ENCODE results near the gene TSPYL1.
"Not testable (repeated sequence)": the region's sequence is repeated elsewhere in the genome, so short reads cannot be mapped to it uniquely, and the experiment has no call there.

TSPYL1 gene

DNA sequence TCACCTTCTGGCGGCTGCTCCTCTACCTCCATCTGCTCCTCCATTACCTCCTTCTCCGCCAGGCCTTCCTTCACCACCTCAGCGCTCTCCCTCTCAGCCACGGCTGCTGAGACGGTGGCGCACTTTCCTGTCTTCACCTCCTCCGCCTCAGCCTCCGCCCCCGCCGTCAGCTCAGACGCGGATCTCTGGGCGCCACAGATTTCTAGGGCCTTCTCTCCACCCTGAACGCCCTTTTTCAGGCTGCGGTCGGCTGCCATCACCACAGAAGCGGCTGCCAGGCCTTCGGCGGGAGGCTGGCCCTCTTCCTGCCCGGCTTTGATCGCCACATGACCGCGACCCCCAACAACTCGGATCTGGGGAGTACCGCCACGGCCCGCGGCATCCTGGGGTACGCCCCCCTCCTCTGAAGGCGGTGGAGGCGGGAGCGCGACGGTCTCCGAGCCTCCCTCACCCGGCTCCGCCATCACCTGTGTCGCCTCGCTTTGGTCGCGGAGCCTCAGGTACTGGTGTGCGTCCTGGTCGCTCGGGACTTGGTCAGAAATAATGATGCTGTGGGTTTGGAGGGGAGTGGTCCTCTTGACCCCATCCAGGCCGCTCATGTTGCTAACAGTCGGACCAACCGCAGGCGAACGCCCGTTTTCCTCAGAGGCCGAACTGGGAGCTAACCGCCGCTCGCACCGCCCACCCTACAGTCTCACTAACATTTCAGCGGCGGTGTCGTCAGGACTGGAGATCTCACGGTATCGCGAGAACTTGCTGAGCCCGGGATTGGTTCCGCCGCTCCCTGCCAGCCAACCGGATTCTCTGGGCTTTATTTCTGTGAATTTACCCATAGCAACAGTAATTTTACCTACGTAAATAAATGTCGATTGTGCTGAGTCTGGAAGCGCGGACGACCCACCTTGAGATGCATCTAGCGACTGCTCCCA is at the start of gene TSPYL1:
TSS of gene TSPYL1 (minus strand) at position 699 of the 929 bp plus-strand sequence. CDS start at position 599, 100 bp downstream.
- DNase-seq, result peak; percentile 99

DNA sequence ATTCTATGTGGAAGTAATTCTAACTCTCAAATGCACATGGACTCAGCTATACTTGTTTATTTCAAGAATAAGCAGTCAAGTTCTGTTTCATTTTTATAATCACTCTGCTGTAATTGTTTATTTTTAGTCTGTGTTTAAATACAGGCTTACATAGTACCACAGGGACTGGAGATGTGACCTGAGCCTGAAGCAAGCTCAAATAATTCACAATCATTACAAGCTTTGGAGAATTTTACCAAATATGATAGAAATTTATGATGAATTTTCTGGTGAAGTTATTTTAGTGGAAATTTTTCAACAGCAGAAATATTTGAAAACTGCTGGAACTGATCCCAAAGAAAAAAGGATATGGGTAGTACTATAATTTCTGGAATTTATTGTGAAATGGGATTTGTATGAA is 49.4 kb upstream of the TSPYL1 start:
- no peak for DNase-seq

DNA sequence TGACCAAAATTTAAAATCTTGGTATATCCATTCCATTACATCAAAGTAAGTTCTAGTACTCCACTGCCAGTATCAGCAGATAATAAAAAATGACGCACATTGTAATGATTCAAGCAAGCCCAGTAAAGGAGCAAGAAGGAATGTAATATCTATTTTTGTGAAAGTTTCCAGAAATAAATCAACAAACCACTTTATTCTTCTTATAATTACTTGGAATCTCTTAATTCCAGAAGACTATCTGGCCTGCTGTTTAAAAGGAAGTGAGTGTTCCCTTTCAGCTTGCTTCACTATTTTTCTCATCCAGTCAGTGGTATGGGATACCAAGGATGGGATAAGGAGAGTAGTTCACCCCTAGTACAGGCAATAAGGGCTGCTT is 48.8 kb upstream of the TSPYL1 start:
- DNase-seq, result no peak

DNA sequence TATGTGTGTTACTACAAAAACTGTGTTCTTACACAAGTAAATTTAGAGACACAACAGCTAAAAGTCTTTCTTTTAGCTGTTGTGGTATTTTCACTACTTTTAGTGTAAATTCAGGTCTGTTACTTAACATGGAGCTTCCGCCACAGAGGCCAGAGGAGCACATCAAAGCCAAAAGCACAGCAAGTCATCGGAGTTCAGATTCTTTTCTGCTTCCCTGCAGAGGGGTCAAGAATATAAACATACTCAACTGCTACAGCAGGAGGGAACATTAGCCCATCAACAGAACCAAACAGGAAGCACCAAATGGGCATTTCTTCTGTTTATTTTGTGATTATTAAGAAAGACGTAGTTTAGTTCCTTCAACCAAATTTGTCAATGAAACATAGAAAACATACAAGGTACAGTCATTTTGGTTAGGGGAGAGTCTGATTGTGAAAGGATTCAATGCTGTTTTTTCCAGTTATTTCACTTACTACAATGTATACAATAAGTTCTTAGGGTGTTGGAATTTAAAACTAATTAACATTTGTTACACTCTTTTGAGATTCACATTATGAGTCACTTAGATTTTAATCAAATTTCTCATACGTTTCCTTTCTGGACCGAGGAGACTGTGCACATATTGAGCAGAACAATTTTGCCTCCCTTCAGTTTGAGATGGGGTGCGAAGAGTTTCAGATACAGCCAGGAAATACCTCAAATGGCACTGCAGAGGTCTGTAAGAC is 48.2 kb upstream of the TSPYL1 start:
- DNase-seq, result no peak

DNA sequence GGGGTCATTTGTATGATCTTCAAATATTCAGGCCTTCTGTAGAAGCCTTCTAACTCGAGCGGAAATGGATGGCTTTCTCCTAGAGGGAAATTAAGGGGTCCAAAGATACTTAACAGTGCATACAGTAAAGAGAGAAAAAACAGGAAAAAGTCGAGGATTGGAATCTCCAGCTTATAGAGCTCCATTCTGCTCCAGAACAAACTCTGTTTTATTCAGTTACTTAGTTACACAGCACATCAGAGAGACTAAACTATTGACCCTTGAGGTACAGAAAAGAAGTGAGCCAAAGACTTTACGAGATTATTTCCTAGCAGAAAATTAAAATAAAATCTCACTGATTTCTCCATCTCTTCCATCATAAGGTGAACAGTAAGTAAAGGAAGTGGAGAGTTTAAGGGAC is 47.3 kb upstream of the TSPYL1 start:
- no peak for DNase-seq

DNA sequence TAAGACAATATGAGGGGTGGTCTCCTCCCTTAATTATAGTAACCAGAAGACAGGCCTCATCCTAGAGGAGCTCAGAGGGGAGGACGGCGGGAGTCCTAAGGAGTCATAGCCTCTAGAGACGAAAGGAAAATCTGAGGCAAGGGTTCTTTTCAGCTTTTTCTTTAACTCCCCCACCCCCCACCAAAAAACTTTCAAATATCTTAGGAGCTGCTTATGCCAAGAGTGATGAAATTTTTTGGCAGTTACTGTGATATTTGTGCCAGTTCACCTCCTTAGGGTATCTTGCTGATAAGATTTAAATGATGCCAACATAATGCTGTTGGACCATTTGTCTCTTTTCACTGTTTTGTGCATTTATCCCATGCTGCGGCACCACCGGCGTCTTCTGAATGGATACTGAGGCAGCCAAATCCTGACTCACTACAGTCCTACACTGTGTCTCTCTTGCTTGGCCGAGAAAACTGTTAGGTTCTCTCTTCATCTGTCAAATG is 46.5 kb upstream of the TSPYL1 start:
- no peak for DNase-seq

DNA sequence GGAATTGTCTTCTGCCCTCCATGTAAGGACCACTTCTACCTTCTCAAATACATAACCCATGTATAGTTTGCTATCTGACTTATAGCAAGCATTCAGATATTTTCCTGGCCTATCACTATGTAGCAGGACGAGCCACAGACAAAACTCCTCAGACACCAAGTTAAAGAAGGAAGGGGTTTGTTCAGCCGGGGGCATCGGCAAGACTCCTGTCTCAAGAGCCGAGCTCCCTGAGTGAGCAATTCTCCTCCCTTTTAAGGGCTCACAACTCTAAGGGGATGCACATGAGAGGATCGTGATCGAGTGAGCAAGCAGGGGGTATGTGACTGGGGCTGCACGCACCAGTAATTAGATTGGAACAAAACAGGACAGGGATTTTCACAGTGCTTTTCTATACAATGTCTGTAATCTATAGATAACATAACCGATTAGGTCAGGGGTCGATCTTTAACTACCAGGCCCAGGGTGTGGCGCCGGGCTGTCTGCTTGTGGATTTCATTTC is 46.0 kb upstream of the TSPYL1 start:
- DNase-seq, result not testable (repeated sequence)

DNA sequence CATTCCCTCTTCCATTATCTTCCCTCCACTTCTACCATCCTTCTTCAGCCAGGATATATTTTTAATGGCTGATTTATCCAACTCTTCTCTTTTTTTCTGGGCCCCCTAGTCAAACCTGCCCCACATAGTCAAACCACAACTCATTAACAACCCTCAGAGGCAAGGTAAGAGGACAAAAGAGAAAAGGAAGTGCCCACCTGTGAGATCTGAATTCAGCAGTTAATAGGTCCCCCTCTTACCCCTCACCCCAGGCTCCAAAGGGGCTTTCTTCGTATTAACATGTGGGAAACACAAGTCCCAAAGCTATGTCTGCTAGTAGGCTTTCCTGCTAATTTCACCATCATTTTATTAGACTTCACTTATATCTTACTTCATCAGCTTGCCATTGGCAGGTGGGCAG is 44.1 kb upstream of the TSPYL1 start:
- no peak for DNase-seq

DNA sequence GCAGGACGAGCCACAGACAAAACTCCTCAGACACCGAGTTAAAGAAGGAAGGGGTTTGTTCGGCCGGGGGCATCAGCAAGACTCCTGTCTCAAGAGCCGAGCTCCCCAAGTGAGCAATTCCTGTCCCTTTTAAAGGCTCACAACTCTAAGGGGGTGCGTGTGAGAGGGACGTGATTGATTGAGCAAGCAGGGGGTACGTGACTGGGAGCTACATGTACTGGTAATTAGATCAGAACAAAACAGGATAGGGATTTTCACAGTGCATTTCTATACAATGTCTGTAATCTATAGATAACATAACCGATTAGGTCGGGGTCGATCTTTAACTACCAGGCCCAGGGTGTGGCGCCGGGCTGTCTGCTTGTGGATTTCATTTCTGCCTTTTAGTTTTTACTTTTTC is 42.2 kb upstream of the TSPYL1 start:
- DNase-seq, result not testable (repeated sequence)

DNA sequence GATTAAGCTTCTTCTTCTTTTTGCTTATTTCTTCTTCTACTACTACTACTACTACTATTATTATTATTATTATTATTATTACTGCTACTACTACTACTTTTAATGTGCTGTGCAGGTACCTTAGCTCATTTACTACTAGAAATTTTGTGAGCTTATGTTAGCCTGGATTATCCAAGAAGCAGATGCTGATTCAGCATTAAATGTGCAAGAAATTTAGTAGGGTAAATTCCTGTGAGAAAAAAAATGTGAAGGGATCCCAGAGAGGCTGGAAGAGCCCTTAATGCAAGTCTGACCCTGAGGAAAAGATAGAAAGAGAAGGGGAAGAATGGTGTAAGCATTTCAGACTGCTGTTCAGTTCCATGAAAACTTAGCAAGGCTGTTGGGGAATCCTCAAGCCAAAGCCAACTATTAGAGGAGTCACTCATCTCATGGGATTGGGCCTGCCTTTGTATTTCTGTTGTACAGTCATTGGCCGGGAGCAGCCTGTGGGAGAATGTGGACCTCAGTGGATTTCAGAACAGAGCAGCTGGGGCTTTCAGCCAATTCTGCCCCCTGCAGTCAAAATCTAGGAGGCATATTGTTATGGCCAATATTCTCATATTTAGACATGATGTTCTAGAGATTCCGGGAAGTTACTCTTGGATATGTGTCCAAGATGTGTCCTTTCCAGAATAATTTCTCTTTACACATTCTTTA is 37.2 kb upstream of the TSPYL1 start:
- no peak for DNase-seq

DNA sequence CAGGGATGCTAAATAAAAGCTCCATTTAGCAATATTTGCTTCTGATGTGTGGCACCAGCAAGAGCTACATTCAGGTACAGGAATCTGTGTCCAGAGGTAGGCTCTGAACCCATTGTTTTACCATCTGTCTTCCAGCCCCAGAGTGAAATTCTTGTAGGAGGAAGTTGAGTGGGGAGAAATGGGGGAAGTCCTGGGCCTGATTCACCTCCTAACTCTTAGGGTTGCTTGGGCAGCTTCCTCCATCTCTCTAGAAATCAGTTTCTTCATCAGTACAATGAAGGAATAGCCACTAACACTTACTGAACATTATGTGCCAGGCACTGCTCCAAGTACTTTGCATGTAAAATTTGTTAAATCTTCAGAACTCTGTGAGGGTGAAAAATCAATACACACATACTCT is 35.1 kb upstream of the TSPYL1 start:
- DNase-seq, result no peak

DNA sequence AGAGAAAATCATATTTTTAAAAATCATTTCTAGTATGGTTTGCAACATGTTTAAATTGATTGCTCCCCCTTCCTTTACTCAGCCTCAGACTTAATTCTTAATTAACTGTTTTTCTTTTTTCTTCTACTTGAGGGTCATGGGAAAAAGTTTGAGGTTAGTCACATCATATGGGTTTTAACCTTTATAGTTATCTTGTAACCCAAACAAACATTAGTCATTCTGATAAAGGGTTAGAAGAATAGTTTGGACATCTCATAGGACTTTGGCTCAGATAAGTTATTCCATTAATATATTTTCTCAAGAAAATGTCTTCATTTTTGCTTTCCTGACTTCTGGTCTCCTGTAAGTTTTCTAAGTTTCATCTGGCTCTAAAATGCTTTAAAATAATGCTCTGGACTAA is 34.5 kb upstream of the TSPYL1 start:
- no peak for DNase-seq

DNA sequence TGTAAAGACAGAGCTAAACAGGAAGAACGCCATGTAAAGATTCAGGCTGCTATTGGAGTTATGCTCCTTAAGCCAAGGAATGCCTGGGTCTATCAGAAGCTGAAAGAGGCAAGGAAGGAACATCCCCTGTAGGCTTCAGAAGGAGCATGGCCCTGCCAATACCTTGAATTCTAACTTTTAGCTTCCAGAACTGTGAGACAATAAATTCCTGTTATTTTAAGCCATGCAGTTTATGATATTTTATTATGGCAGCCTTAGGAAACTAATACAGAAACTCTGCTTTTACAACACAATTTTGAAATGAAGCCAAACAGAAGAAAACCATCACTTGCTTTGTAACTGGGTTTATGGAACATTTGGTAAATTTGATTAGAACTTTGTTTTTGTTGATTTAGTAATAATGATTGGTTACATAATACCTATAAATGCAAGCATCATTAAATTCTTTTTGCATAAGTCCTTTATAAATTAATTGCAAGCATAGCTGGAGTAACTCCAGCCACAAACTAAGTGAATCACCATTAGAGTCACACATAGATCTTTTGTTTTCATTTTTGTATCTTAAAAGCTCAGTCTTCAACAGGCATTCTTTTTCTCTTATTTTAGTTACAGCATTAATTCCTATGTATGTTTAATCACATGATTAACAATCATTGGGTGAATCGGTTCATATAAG is 33.5 kb upstream of the TSPYL1 start:
- no peak for DNase-seq

DNA sequence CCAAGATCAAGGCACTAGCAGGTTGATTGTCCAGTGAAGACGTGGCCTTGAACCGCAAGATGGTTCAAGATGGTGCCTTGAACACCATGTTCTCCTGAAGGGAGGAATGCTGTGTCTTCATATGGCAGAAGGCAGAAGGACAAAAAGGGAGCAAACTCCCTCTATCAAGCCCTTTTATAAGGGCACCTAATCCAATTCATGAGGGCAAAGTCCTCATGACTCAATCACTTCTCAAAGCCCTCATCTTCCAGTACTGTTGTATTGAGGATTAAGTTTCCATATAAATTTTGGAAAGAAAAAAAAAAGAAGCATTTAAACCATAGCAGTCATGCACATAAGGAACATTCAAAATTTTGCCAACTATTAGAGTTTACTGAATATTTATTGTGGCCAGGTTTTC is 29.9 kb upstream of the TSPYL1 start:
- no peak for DNase-seq

DNA sequence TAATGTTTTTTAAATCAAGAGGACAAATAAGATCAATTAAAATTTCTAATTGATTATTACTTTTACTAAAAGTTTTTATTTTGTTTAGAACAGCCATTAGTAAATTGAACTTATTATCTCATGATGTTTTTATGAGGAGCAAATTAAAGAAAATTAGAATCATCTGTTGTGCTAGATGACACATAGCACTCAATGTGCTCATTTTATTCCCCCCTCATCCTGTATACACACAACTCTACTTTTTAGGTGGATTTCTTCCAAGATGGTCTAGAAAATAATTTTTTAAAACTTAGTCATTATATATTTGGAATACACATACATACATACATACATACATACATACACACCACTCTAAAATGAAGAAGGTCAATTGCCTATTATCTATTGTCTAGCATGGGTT is 29.3 kb upstream of the TSPYL1 start:
- no peak for DNase-seq

DNA sequence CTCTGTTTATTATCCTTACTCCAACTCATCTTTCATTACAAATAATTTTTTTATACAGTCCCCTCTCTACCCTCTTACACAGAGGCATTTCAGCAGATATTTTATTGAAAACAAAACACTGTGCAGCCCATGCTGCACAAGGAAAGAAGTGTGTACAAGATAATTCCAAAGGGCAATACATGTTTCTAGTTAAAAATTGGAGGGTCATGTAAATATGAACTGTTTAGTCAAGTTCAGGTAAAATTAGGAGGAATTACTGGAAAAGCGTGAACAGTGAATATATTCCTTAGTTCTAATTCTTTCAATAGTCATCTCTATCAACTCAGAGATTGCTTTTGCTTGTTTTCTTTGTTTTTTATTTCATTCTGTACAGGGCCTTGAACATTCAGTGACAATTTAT is 27.9 kb upstream of the TSPYL1 start:
- DNase-seq, result no peak

DNA sequence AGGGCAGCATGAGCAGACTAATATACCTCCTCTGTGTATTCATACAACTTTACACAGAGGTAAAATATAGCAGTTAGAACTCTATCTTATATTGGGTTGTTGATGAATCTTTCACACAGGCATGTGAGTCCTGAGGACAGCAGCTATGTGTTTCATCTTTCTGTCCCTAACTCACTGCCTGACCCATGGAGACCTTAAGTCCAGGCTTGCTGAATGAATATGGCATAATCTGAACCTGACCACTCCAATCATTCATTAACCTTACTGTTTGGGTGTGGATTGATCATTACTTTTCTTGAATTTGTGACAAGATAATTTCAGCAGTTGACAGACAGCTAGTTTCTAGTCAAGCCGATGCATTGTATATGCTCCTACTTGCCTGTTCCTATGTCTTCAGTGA is 27.3 kb upstream of the TSPYL1 start:
- no peak for DNase-seq

DNA sequence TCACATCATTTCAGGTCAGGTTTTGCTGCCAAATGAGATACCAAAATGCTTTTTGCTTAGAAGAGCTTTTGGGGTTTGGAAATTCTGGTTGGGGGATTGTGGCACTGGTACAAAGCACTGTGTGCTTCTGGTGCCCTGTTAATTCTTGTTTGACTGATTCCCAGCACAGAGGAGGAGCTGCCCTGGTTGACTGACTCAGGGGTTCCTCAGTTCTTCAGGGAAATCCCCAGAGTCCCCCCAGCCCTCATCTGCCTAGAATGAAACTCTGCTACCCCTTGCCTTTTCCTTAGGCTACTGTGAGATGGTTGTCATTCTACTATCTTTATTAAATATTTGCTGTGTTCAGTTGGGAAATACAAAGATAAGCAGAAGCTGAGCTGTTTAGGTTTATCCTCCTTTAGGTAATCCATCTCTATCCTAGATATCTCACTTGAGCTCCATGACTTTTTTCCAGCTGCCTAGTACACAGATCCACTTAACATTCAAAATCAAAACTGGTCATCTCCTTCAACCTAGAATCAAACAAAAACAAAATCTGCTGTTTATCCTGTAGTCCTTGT is 24.9 kb upstream of the TSPYL1 start:
- DNase-seq, result no peak

DNA sequence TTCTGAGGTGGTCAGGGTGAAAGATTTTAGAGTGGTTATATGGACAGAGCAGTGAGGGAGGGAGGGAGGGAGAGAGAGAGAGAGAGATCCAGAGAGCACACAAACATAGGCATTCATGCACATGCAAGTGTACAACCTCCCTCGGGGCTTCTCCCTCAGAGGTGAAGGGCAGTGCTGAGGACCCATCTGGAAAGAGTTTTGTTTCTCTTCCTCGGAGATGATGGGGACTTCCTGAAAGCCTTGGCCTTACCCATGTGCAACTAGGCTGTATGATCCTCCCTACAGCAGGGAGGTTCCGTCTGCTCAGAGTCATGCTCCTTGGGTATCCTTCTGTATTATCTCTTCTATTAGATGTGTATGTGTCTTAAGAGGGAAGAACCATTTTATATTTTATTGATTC is 21.4 kb upstream of the TSPYL1 start:
- DNase-seq, result no peak

DNA sequence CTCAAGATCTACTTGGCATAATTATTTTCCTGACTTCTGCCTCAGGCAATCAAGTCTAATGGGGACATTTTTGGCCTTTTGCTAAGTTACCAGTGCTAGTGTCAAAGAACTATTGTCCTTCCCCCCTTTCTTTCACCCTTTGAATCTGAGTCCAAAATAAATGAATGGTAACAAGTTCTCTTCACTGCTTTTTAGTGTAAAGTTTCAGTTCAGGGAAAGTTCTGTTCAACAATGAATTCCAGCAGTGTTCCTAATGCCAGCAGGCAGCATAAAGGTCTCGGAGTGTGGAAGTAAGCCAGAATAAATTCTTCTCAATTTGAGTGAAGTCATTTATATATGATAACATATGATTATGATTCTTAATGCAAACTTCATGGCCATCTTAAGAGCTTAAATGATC is 20.8 kb upstream of the TSPYL1 start:
- no peak for DNase-seq

DNA sequence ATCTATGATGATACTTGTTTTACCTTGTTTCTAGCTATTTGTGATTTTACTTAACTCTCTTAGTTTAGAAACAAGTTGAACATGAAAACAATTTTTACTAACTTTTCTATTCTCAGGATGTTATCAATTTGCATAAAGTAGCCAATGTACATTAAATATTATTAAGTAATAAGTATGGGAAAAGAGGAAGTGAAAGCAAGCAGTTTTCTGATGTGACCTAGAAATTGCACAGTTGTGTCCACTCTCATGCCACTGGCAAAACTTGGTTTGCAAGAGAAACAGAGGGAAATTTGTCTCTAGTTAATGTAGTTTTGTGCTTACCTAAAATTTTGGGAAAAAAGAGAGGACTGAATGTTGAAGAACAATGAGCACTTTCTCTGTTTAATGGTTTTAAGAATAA is 19.2 kb upstream of the TSPYL1 start:
- DNase-seq, result no peak

DNA sequence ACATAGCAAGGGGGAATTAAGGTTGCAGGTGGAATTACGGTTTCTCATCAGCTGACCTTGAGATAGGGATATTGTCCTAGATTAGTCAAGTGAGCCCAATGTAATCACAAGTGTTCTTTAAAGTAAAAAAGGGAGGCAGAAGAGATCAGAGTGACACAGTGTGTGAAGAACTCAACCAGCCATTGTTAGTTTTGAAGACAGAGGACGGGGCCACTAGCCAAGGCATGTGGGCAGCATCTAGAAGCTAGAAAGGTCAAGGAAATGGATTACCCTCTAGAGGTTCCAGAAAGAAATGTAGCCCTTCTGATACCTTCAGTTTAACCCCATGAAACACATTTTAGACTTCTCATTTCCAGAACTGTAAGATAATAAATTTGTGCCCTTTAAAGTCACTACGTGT is 18.5 kb upstream of the TSPYL1 start:
- no peak for DNase-seq
